Amniotic stem cell (primary cell): ENCODE results near the gene OGDH.
"Not testable (repeated sequence)": the region's sequence is repeated elsewhere in the genome, so short reads cannot be mapped to it uniquely, and the experiment has no call there.

Source experiments
- DNase-seq: peaks from one replicate; lab custom pipeline; 2025; lab: John Stamatoyannopoulos, UW

OGDH gene

DNA sequence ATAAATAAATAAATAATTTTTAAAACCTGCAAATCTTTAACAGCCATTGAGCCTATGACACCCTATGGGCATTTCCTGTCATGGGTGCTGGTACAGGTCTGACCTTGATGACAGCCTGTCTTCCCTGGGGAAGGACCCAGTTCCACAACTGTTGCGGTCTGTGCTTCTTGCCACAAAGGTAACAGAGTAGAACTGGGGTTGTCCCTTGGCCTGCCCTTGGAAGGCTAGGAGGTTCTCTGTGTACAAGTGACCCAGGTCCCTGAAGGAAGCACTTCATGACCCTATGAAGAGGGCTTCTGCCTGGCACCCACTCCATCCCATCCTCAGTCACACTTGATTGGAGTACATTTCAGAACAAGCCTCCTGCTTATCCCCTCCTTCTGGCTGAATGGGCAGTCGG is 66.9 kb downstream of the OGDH start:
- no peak for DNase-seq

DNA sequence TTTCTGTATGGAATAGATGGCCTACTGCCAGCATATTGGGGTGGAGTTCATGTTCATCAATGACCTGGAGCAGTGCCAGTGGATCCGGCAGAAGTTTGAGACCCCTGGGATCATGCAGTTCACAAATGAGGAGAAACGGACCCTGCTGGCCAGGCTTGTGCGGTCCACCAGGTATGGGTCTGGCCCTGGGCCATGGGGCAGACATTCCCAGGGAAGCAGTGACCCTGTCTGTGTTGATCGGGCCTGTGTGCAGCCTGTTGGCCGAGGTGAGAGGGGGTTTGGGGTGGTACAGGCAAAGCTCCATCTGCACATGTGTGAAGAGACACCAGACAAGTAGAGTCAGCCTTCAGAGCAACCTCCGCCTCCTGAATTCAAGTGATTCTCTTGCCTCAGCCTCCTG is 67.3 kb downstream of the OGDH start:
- DNase-seq, result no peak

DNA sequence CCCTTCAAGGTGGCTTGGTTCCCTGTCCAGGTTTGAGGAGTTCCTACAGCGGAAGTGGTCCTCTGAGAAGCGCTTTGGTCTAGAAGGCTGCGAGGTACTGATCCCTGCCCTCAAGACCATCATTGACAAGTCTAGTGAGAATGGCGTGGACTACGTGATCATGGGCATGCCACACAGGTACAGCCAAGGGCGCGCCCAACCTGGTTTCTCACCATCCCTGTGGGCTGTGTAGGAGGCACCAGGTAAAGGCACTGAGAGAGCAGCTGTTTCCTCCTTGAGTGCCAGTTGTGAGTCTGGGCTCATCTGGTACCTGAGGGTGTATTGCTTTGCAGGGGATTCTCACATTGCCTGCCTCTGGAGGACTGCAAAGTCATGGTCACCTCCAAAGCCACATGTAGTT is 68.0 kb downstream of the OGDH start:
- no peak for DNase-seq

- no peak for DNase-seq
These were observed 70.3 kb downstream of the OGDH start for GRCh38 chr7:44676776-44677175.

DNA sequence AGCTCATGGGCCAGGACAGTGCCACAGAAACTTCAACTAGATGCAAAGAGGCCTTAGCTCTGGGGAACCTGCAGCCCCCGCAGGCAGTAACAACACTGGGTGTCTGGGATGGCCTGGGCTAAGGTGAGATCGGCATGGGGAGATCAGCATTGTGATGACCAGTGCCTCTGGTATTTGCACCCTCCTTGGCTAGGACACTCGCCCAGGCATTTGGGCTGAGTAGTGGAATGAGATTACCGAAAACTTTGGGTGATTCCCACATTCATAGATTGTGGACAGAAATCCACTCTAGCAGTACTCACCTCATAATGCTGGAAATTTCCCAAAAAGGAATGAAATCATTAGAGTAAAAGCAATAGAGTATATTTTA is 71.7 kb downstream of the OGDH start:
- DNase-seq, result no peak

DNA sequence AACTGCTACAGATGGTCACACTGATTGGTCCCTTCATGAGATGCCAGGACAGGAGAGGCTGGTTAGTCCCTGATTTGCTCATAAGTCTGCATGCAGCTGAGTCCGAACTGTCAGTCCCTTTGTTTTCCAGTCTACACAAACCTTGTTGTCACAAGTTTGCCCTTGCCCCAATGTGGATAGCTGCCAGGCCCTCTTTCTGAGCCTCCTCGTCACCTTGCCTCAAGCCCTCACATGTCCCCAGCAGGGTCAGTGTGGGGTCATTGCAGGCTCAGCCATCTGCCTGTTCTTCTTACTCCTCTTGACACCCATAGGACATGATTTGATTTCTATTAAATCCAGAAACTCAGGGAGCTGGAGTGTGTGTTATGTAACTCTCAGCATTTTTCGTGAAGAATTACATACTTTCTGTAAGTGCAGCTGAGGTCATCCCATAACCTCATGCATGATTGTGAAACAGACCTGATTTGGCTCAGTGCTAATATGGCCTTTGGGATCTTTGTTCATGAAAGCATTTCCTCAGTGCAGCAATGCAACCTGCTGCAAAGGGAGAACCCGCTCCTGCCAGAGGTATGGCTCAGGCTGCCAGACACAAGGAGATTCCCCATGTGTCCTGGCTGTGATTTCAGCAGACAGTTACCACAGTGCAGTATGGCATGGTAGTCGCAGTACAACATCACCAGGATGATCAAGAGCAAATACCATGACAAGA is 72.2 kb downstream of the OGDH start:
- DNase-seq, result no peak

- DNase-seq, result no peak
These were observed 75.2 kb downstream of the OGDH start for GRCh38 chr7:44681645-44682044.

GRCh38 chr7:44685723-44686122 is 79.3 kb downstream of the OGDH start:
- DNase-seq, result no peak

GRCh38 chr7:44689427-44689826 is 83.0 kb downstream of the OGDH start:
- no peak for DNase-seq

DNA sequence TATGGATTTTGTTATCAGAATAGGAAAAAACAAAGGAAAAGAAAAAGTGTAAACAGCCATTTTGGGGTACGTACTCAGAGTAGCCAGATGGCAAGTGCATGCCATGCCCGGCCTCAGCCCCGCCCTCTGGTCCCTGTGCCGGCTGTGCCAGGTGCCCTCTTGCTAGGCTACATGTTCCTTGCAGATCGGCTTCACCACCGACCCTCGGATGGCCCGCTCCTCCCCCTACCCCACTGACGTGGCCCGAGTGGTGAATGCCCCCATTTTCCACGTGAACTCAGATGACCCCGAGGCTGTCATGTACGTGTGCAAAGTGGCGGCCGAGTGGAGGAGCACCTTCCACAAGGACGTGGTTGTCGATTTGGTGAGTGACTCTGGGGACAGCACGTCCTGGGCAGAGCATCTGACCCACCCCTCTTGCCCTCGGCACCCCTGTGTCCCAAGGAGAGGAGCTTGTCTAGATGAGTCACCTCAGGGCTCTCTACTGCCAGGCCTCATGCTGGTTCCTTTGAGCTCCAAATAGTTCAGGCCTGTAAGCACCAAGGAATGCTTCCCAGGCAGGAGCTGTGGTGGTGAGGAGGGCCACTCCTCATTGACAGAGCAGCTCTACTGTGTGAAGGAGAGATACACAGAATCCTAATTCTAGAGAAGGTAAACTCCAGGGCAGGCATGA is 87.3 kb downstream of the OGDH start:
- no peak for DNase-seq

DNA sequence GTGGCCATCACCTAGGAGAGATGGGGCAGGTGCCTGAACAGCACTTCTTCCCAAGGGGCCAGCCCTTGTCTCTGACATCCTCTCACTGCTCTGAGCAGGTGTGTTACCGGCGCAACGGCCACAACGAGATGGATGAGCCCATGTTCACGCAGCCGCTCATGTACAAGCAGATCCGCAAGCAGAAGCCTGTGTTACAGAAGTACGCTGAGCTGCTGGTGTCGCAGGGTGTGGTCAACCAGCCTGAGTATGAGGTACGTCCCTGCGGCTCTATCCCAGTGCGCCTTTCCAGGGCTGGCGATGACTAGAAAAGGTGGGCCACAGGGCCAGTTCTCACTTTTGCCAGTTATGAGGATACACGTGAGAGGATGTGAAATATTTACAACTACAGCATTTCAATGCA is 87.9 kb downstream of the OGDH start:
- no peak for DNase-seq

DNA sequence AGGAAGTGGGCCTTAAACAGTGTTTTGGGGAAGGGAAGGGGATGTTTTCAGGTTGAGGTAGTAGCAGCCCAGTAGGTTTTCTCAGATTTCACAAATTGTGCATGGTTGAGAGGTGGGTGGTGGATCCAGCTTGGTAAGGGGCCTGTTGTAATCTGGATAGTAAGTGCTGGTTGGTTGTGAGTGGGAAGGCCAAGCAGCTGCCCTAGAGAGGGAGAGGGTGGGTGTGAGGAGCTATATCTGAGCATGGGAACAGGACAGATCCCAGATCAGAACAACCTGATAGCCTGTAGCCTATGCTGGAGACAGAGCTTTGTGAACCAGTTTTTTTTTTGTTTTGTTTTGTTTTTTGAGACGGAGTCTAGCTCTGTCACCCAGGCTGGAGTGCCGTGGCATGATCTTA is 88.3 kb downstream of the OGDH start:
- no peak for DNase-seq

DNA sequence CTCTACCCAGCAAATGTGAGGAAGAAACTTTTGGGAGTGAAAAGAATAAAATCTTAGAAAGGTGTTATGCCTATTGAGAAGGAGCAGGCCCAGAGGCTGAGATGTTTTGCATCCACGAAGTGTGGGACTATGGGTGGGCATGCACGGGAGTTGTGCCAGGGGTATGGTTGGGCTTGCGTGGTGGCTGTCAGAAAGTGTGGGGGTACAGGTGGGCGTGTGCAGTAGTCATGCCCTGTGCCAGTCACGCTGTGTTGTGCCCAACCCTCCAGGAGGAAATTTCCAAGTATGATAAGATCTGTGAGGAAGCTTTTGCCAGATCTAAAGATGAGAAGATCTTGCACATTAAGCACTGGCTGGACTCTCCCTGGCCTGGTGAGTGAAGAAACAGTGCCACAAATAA is 89.3 kb downstream of the OGDH start:
- DNase-seq, result no peak

DNA sequence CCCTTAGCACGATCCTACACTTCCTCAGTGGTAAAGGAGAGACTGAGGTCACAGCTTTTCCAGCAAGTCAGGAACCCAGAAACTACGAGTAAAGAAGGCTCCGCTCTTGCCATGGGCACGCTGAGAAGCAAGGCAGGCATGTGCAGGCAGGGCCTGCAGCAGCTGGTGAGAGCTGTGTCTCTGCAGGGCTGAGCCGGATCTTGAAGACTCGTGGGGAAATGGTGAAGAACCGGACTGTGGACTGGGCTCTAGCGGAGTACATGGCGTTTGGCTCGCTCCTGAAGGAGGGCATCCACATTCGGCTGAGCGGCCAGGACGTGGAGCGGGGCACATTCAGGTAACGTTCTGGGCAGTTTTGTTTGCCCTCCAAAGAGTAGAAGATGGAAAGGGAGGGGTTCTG is 90.3 kb downstream of the OGDH start:
- DNase-seq, result no peak

GRCh38 chr7:44697136-44698045 is 91.0 kb downstream of the OGDH start:
- no peak for DNase-seq

DNA sequence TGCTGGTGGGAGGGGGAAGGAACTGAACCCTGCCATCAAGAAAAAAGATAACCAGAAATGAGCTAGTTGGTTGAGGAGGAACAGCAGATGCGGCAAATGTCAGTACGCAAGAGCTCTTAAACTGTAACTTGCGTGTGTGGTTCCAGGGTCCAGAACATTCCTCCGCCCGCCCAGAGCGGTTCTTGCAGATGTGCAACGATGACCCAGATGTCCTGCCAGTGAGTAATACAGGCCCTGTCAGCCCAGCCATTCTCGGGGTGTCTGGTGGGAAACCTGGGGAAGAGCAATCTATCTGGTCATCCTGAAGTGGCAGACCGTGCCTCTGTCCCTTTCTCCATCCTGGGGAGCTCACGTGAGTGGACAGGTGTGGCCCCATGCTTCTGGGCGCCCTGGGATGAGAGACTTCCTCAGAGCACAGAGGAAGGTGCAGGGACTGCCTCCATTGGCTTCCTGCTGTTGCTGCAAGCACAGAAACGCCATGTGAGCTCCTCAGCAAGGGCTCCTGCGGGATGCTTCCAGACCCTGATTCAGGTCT is 91.7 kb downstream of the OGDH start:
- DNase-seq, result no peak

DNA sequence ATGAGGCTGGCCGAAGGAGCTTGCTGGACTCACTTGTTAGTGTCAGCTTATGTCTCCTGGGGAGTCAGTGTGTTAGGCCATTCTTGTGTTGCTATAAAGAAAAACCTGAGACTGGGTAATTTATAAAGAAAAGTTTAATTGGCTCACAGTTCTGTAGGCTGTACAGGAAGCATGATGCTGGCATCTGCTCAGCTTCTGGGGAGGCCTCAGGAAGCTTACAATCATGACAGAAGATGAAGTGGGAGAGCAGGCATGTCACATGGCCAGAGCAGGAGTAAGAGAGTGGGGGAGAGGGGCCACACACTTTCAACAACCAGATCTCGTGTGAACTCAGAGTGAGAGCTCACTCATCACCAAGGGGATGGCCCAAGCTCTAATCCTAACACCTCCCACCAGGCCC is 93.2 kb downstream of the OGDH start:
- not testable (repeated sequence) for DNase-seq

- DNase-seq, result no peak
These were observed 93.9 kb downstream of the OGDH start for GRCh38 chr7:44700322-44700721.

DNA sequence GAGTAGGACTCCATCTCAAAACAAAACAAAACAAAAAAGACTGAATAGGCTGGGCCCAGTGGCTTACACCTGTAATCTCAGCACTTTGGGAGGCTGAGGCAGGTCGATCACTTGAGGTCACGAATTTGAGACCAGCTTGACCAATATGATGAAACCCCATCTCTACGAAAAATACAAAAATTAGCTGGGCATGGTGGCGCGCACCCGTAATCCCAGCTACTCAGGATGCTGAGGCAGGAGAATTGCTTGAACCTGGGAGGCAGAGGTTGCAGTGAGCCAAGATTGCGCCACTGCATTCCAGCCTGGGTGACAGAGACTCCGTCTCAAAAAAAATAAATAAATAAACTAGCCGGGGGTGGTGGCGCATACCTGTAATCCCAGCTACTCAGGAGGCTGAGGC is 97.0 kb downstream of the OGDH start:
- not testable (repeated sequence) for DNase-seq

GRCh38 chr7:44703921-44704320 is 97.5 kb downstream of the OGDH start:
- no peak for DNase-seq

DNA sequence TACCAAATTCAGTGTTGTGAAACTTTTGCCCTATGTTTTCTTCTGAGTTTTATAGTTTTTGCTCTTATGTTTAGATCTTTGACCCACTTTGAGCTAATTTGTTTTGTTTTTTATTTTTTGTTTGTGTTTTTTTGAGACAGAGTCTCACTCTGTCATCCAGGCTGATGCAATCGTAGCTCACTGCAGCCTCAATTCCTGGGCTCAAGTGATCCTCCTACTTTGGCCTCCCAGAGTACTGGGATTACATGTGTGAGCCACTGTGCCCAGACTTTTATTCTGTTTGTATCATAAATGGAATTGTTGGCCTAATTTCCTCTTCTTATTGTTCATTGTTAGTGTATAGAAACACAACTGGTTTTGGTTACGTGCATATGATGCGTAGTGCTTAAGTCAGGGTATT is 99.0 kb downstream of the OGDH start:
- no peak for DNase-seq

GRCh38 chr7:44706788-44707557 is 100.5 kb downstream of the OGDH start:
- no peak for DNase-seq
